Melanocyte of skin (primary cell): Measurements from ENCODE around the gene NEB. TPM values are rescaled to one million over a fixed set of nuclear protein-coding genes. Genes with fewer than 3 reads are reported as not detected.

ENCODE experiments used
- total RNA-seq, 2 donors: library from RNA; depleted of rRNA; stranded (reverse); fragments of >200 nt; gene quantifications; 2 replicates each; pipeline ENCODE4 v1.2.3, GENCODE V29; 2012

Gene NEB
- 1 to 10 TPM; 1.4 to 2.3 TPM for total RNA-seq

GRCh38 chr2:151733771-151734672 lies at the start of gene NEB:
NEB (minus strand) TSS chr2:151734476; CDS start chr2:151733156, 1,320 bp downstream.

Other genes with a start within 250 kb of the NEB start
- 10 to 100 TPM; 46.8 to 52.6 TPM for gene ARL5A, start 93.9 kb upstream of the NEB start, total RNA-seq